Measurements from ENCODE around the gene PDE1C.

Gene PDE1C

GRCh38 chr7:31744294-31744874 is 325.8 kb downstream of the PDE1C start:
- TF ChIP-seq, protein P1, sequence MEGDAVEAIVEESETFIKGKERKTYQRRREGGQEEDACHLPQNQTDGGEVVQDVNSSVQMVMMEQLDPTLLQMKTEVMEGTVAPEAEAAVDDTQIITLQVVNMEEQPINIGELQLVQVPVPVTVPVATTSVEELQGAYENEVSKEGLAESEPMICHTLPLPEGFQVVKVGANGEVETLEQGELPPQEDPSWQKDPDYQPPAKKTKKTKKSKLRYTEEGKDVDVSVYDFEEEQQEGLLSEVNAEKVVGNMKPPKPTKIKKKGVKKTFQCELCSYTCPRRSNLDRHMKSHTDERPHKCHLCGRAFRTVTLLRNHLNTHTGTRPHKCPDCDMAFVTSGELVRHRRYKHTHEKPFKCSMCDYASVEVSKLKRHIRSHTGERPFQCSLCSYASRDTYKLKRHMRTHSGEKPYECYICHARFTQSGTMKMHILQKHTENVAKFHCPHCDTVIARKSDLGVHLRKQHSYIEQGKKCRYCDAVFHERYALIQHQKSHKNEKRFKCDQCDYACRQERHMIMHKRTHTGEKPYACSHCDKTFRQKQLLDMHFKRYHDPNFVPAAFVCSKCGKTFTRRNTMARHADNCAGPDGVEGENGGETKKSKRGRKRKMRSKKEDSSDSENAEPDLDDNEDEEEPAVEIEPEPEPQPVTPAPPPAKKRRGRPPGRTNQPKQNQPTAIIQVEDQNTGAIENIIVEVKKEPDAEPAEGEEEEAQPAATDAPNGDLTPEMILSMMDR (IDR thresholded peaks at IDR 0.05; ENCODE audit: low read depth, low read length) = peak; percentile 81
- DNase-seq (ENCODE audit: extremely low read depth, low read depth) = peak; percentile 20

- TF ChIP-seq, protein P1 (IDR thresholded peaks at IDR 0.05; ENCODE audit: low read depth, low read length) = no peak
- no peak for DNase-seq (ENCODE audit: extremely low read depth, low read depth)
Measured at GRCh38 chr7:31741852-31742251, 328.4 kb downstream of the PDE1C start.

- TF ChIP-seq, protein P1 (IDR thresholded peaks at IDR 0.05; ENCODE audit: low read depth, low read length) = peak; percentile 85
- peak; percentile 11 for DNase-seq (ENCODE audit: extremely low read depth, low read depth)
Measured at GRCh38 chr7:31735991-31736982, 333.9 kb downstream of the PDE1C start.

- no peak for DNase-seq (ENCODE audit: extremely low read depth, low read depth)
- TF ChIP-seq, protein P1 (IDR thresholded peaks at IDR 0.05; ENCODE audit: low read depth, low read length) = no peak
Measured at GRCh38 chr7:31734456-31734855, 335.8 kb downstream of the PDE1C start.

DNA sequence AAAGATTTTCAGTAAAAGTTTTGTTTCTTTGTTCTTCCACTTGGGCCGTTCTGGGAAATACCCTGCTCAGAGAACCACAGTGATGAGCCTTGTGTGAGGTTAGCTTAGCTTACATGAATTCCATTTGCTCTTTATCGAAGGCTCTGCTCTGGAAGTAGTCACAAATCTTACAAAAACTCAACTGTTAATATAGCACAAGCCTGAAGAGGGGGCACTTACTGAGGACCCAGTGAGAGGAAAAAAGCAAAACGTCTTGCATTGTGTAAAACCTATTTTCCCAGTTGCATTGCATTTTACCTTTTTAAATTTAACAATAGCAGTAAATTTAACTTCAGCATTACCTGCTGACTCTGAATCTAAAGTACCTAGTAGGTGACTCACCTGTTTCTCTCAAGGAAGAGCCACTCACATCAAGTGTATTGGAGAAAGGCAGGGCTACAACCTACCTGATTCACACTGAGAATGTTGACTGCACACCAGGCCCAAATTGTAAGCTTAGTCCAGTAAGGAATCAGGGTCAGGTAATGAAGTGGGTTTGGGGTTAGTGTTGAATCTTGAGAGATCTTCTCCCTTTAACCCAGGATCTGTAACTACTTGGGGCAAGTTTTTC is 340.9 kb downstream of the PDE1C start:
- TF ChIP-seq, protein P1 (IDR thresholded peaks at IDR 0.05; ENCODE audit: low read depth, low read length) = no peak
- DNase-seq (ENCODE audit: extremely low read depth, low read depth) = no peak

DNA sequence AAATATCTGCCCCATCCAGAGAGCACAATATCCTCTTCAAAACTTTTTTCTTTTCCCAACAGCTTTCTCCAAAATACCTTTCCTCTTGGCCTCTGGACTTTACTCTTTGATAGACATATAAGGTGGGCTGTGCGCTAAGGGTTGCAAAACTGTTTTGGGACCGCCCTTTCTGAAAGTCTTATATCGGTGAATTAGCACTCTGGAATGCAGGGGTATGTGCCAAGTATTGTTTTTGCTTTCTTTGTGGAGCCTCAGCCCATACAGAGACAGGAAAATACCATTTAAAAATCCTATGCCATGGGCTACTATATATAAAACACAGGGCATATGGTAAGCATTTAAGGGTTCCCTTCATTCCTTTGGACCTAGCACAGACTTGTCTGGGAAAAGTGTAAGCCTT is 345.5 kb downstream of the PDE1C start:
- TF ChIP-seq, protein P1 (IDR thresholded peaks at IDR 0.05; ENCODE audit: low read depth, low read length) = no peak
- no peak for DNase-seq (ENCODE audit: extremely low read depth, low read depth)

DNA sequence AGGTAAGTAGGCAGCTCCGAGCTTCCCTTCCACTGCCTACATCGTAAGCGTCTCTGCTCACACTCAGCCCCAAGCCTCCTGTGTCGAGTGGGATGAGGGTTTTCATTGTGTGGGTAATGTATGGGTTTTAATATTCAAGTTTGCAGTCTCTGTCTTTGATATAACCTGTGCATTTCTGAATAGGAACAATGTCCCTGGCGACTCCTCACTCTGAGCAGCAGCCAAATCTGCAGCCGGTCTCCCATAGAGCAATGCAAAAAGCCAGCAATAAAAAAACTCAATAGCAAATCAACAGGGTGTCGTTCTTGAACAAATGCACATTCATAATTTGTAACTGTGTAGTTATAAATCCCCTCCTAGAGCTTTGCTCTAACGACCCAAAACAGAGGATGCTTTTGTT is 349.8 kb downstream of the PDE1C start:
- TF ChIP-seq, protein P1 (IDR thresholded peaks at IDR 0.05; ENCODE audit: low read depth, low read length) = no peak
- DNase-seq (ENCODE audit: extremely low read depth, low read depth) = no peak

Data from AG09319 (cell line).